PFSK-1 (cell line): ENCODE measurements around the gene MYT1.

Source experiments
- FOXP2 ChIP-seq: optimal IDR thresholded peaks from 2 replicates; pipeline ENCODE3; 2011; ENCODE audit warnings: borderline replicate concordance, control low read depth, inconsistent platforms; ENCODE audit not compliant: insufficient read depth; ENCODE audit errors: extremely low read length, extremely low read depth
- POLR2AphosphoS5 ChIP-seq: IDR thresholded peaks from 2 replicates; pipeline ENCODE4 v1.6.1; 2012; ENCODE audit warnings: low read depth, mild to moderate bottlenecking, control low read depth, low read length, moderate library complexity
- REST ChIP-seq, 2 experiments: IDR thresholded peaks; 2 replicates each; pipeline versions ENCODE4 v1.6.1 to v1.8.0; 2011 to 2012; ENCODE audit warnings: low read depth in 2 of 2, low read length in 2 of 2, control low read depth in 1 of 2, inconsistent platforms in 1 of 2, mild to moderate bottlenecking in 1 of 2, moderate library complexity in 1 of 2; ENCODE audit not compliant: insufficient read depth in 1 of 2
- SIN3A ChIP-seq: IDR thresholded peaks from 2 replicates; pipeline ENCODE4 v1.6.1; 2012; ENCODE audit warnings: mild to moderate bottlenecking, low read length, moderate library complexity, borderline replicate concordance; ENCODE audit not compliant: insufficient read depth
- TAF1 ChIP-seq: IDR thresholded peaks from 2 replicates; pipeline ENCODE4 v1.6.1; 2012; ENCODE audit warnings: low read length, control low read depth, borderline replicate concordance; ENCODE audit not compliant: insufficient read depth

The MYT1 gene

DNA sequence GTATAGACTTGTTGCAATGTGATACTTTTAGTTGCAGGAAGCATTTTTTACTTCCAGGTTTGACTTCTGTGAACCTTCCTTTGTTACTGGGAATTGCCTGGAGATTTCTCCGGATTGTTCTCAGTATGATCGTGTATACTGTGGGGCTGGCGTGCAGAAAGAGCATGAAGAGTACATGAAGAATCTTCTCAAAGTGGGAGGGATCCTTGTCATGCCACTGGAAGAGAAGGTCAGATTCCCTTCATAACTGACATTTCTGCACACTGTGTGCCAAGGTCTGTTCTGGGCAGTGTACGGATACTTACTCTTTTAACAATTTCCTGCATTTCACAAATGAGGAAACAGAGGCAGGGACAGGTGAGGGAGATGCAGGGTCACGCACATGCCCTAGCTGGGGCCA is 100.9 kb downstream of the MYT1 start:
- TF ChIP-seq REST (IDR thresholded peaks at IDR 0.05; ENCODE audit: insufficient read depth in 1 of 2, low read depth in 2 of 2, low read length in 2 of 2) (no peak), POLR2AphosphoS5 (no peak), SIN3A (no peak), FOXP2 (no peak), TAF1 (no peak)

DNA sequence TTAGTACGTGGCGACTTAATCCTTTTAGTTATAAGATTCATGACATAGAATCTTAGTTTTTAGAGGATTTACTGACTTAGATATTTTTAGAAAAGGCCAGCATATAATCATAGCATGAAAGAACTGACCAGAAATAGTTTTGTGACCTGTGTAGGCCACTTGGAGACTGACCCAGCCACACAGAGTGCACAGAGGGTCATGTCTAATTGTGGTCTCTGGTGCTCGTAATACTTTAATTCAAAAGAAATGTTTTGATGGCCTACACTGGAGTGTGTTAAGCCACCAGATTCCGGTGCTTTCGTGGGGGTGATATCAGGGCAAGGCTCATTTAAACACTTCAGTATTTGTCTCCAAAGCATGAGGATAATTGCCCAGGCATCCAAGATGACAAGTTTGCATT is 102.7 kb downstream of the MYT1 start:
- TF ChIP-seq SIN3A, result no peak
- TF ChIP-seq FOXP2, result no peak
- no peak for TF ChIP-seq POLR2AphosphoS5

GRCh38 chr20:64268174-64268573 is 103.9 kb downstream of the MYT1 start:
- no peak for TF ChIP-seq POLR2AphosphoS5
- TF ChIP-seq TAF1, result no peak
- no peak for TF ChIP-seq REST (IDR thresholded peaks at IDR 0.05; ENCODE audit: insufficient read depth in 1 of 2, low read depth in 2 of 2, low read length in 2 of 2)
- no peak for TF ChIP-seq FOXP2
- TF ChIP-seq SIN3A, result no peak

- TF ChIP-seq SIN3A, result no peak
- TF ChIP-seq POLR2AphosphoS5, result no peak
These were observed 105.6 kb downstream of the MYT1 start for GRCh38 chr20:64269604-64270411.

DNA sequence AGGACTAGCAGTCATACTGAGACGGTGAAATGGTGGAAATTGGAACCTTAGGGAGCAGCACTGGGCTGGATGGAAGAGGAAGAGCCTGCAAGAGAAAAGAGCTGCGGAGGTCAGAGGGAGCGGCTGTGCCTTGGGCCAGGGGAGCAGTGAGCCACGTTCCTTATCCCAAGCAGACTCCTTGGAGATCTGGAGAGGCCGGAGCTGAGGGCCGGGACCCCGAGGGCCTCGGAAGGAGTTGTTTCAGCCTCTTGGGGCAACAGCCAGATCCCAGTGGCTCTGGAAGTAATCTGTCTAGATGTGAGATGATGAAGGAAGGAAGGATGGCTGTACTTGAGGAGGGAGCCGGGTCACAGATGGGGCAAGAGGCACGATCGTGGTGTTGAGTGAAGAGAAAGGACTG is 107.4 kb downstream of the MYT1 start:
- TF ChIP-seq SIN3A (no peak), POLR2AphosphoS5 (no peak), REST (IDR thresholded peaks at IDR 0.05; ENCODE audit: insufficient read depth in 1 of 2, low read depth in 2 of 2, low read length in 2 of 2) (no peak), TAF1 (no peak), FOXP2 (no peak)

DNA sequence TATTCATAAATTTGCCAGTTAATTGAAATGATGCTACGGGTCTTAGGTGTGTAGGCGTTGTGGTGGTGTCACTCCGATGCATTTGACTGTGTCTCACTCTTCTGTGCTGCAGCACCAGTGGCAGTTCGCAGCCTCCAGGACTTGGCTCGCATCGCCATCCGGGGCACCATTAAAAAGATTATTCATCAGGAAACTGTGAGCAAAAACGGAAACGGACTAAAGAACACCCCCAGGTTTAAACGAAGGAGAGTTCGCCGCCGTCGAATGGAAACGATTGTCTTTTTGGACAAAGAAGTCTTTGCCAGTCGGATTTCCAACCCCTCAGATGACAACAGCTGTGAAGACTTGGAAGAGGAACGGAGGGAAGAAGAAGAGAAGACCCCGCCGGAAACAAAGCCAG is 108.9 kb downstream of the MYT1 start:
- TF ChIP-seq POLR2AphosphoS5 (no peak), SIN3A (no peak), REST (IDR thresholded peaks at IDR 0.05; ENCODE audit: insufficient read depth in 1 of 2, low read depth in 2 of 2, low read length in 2 of 2) (no peak), TAF1 (no peak), FOXP2 (no peak)
